Prostate gland (tissue), 2 donors: ENCODE results near the gene SLAMF1. TPM values are rescaled to one million over a fixed set of nuclear protein-coding genes. Genes with fewer than 3 reads are reported as not detected.
A peak's percentile ranks its signal among the peaks of the same experiment; 100 is the strongest.

Experiments used
- DNase-seq: peaks from one replicate; pipeline ENCODE4 v3.0.0-alpha.2; 2019; ENCODE audit warnings: low spot score
- H3K27ac ChIP-seq, 2 donors: fragments of 200-600 bp; sonication (generic); 2 replicates each; pipeline ENCODE4 v1.5.1; 2017 to 2019
- H3K27me3 ChIP-seq: fragments of 200-600 bp; sonication (generic); replicated peaks from 2 replicates; pipeline ENCODE4 v1.5.1; 2019; ENCODE audit not compliant: insufficient read depth
- H3K36me3 ChIP-seq, 2 donors: fragments of 200-600 bp; sonication (generic); 1 replicate in 1 of 2; 2 replicates in 1 of 2; pipeline versions ENCODE4 v1.5.1 to v1.8.1; 2017 to 2019
- H3K4me1 ChIP-seq: fragments of 200-600 bp; sonication (generic); replicated peaks from 2 replicates; pipeline ENCODE4 v1.5.1; 2019
- H3K4me3 ChIP-seq, 2 donors: fragments of 200-600 bp; sonication (generic); 2 replicates each; pipeline ENCODE4 v1.5.1; 2017 to 2019
- H3K9me3 ChIP-seq: fragments of 200-600 bp; sonication (generic); 2 replicates; pipeline ENCODE4 v1.5.1; 2017
- CTCF ChIP-seq, 4 experiments: fragments of 200-600 bp in 2 of 4; fragments of 450-650 bp in 2 of 4; sonication (generic) in 2 of 4; IDR thresholded peaks; 1 replicate in 3 of 4; 2 replicates in 1 of 4; pipeline ENCODE4 v1.5.1; 2016 to 2019; ENCODE audit warnings: antibody characterized with exemption in 4 of 4, mild to moderate bottlenecking in 2 of 4, moderate library complexity in 2 of 4
- POLR2A ChIP-seq: fragments of 450-650 bp; IDR thresholded peaks from one replicate; pipeline ENCODE4 v1.6.1; 2016; ENCODE audit warnings: antibody characterized with exemption, mild to moderate bottlenecking
- POLR2AphosphoS5 ChIP-seq: sonication (generic); formaldehyde crosslinking; IDR thresholded peaks from one replicate; pipeline ENCODE4 v1.6.1; 2017; ENCODE audit warnings: antibody characterized with exemption
- WGBS: methylation state at CpG from one replicate; pipeline ENCODE4 v1.1.5; 2018; 5-methylcytosine and 5-hydroxymethylcytosine counted together
- intact Hi-C: fragments of 100-400 bp; cut with DNase I; formaldehyde crosslinking; loops from one replicate; pipeline ENCODE4 v1.14.2; 2022
- total RNA-seq, 2 donors: library from RNA; depleted of rRNA; stranded (reverse); fragments of >200 nt; gene quantifications; one replicate each; pipeline ENCODE4 v1.1.0, GENCODE V29; 2016

The SLAMF1 gene
- total RNA-seq, 2 donors from 2014 or later, result 0.17 to 0.36 TPM

GRCh38 chr1:160675641-160676410, 29.0 kb upstream of the SLAMF1 start:
- Histone ChIP-seq H3K36me3 (no peaks in the 10 kb centered on the region), H3K4me1 (no peaks in the 10 kb centered on the region), H3K4me3 (no peak overlapping the region), H3K9me3 (no peaks in the 10 kb centered on the region), H3K27ac (no peak overlapping the region), H3K27me3 (no peaks in the 10 kb centered on the region)
- intact Hi-C loops, result no loop called here
- 62% methylated on average over 6 of the region's 6 CpGs for WGBS
- peak; percentile 38 for DNase-seq
- TF ChIP-seq POLR2A (no peak), CTCF (IDR thresholded peaks at IDR 0.05) (peak in 3 of 4 experiments; percentile 40 to 66 (median 56))

- Histone ChIP-seq H3K4me1 (no peaks in the 10 kb centered on the region), H3K4me3 (no peak overlapping the region), H3K27me3 (no peaks in the 10 kb centered on the region), H3K9me3 (no peaks in the 10 kb centered on the region), H3K27ac (no peak overlapping the region), H3K36me3 (no peaks in the 10 kb centered on the region)
- 62% methylated on average over 2 of the region's 2 CpGs for WGBS
- intact Hi-C loops, result no loop called here
- TF ChIP-seq CTCF (IDR thresholded peaks at IDR 0.05), result no peak
- no peak for TF ChIP-seq POLR2A
- TF ChIP-seq POLR2AphosphoS5, result no peak
- no peak for DNase-seq
These were observed 27.6 kb upstream of the SLAMF1 start for GRCh38 chr1:160674415-160674814.

DNA sequence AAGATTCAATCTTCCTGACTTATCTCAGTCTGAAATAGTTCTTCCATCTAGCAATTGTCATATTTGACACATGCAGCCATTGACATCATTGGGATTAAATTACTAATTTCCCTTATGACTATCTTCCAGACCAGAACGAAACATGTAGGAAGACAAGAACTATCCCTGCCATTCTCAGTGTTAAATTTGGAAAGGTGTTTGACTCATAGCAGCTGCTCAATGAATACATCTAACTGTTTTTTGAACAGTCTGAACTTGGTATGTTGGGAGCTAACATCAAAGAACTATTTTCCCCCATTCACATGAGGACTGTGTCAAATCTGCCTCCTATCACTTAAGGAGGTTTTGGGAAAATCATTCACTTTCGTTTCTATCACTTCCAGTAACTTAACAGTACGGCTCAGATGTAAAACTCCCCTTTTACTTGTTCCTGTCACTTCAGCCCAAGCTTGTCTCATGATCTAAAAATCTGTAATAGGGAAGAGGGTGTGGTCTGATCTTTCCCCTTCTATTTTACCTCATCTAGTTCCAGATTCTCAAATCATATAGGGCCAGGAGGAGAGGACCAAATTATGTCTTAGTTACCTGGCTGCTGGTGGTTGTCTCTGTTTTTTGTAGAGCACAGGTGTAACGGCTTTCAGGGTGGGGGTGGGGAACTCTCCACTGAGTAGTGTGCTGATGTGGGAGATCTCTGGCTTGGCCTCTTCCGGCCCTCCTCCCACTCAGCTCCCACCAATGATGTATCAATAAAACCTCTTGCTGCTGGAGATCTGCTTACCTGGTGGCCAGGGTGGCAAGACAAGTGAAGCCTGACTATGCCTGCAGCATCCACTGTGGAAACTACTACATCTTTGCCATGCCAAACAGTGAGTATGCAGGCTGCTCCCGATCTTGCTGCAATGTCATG, 26.2 kb upstream of the SLAMF1 start:
- no peak overlapping the region for H3K27ac ChIP-seq
- no peaks in the 10 kb centered on the region for H3K36me3 ChIP-seq
- intact Hi-C loops, result no loop called here
- no peaks in the 10 kb centered on the region for H3K27me3 ChIP-seq
- DNase-seq, result no peak
- H3K9me3 ChIP-seq, result no peaks in the 10 kb centered on the region
- no peak overlapping the region for H3K4me3 ChIP-seq
- TF ChIP-seq CTCF (IDR thresholded peaks at IDR 0.05) (no peak), POLR2AphosphoS5 (no peak), POLR2A (no peak)
- 67% methylated on average over 6 of the region's 6 CpGs for WGBS
- H3K4me1 ChIP-seq, result no peaks in the 10 kb centered on the region

DNA sequence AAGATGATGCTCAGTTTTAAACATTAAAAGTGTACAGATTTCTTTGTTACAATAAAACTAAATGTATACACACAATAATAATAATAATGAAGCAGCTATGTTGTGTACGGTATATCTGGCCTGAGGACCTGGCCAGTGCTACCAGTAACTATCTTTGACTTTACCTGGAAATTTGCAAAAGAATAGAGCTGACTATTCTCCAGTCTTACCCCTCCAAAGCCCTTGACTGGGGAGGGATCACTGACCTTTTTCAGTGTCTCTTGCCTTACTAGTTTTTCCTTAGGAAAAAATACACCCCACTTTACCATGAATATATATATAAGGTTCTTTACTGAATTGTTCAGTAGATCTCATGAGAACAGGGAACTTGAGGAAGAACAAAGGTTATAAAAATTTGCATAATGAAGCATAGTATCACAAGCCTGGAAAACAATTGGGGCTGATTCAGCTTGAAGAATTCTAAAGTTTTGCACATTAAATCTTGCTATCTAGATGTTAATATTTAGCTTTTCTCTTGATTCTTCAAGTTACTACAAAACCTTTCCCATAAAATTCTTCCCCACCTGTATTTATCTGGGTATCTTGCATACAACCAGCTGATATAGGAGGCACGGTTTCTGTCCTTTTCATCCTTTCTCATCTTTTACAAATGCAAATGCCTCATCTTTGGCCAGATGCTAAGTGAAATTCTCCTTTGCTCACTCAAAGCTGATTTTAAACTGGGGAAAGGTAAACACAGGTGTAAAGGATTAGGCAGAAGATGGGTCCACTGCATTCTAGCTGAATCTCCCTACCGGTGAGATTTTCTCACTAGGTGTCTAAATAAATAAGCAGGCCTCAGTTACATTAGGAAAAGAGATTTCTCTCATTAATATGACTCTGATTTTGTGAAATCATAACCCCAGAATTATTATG, 25.0 kb upstream of the SLAMF1 start:
- WGBS, result 45% methylated on average over 3 of the region's 3 CpGs
- intact Hi-C loops, result no loop called here
- no peak for DNase-seq
- Histone ChIP-seq H3K27me3 (no peaks in the 10 kb centered on the region), H3K36me3 (no peaks in the 10 kb centered on the region), H3K4me3 (no peak overlapping the region), H3K27ac (no peak overlapping the region), H3K9me3 (no peaks in the 10 kb centered on the region), H3K4me1 (no peaks in the 10 kb centered on the region)
- no peak for TF ChIP-seq POLR2AphosphoS5
- no peak for TF ChIP-seq POLR2A
- TF ChIP-seq CTCF (IDR thresholded peaks at IDR 0.05), result no peak
